ENCODE measurements around the gene SLC17A7.
A peak's percentile ranks its signal among the peaks of the same experiment; 100 is the strongest.

SLC17A7 gene

GRCh38 chr19:49475995-49476880, 34.9 kb upstream of the SLC17A7 start:
- H3K4me2 ChIP-seq (ENCODE audit: low read length), result no peak overlapping the region
- no peaks in the 10 kb centered on the region for H3K79me2 ChIP-seq (ENCODE audit: low read length)
- H2AFZ ChIP-seq (ENCODE audit: low read depth, low read length), result no peak overlapping the region
- no peak overlapping the region for H3K4me3 ChIP-seq (ENCODE audit: low read length)
- no peaks in the 10 kb centered on the region for H3K9me3 ChIP-seq (ENCODE audit: insufficient read depth, low read length)
- TF ChIP-seq CTCF (IDR thresholded peaks at IDR 0.05; ENCODE audit: low read depth, low read length), result peak; percentile 13
- no peak for TF ChIP-seq EZH2phosphoT487 (IDR thresholded peaks at IDR 0.05; ENCODE audit: low read depth)
- H3K27me3 ChIP-seq (ENCODE audit: low read depth, low read length), result no peaks in the 10 kb centered on the region
- H3K9ac ChIP-seq (ENCODE audit: low read length), result no peak overlapping the region
- no peak overlapping the region for H3K27ac ChIP-seq (ENCODE audit: low read length)
- H3K4me1 ChIP-seq (ENCODE audit: low read length), result peaks cover 12% of the 10 kb centered on the region
- H4K20me1 ChIP-seq (ENCODE audit: insufficient read depth, low read length), result no peaks in the 10 kb centered on the region
- H3K36me3 ChIP-seq (replicated peaks; ENCODE audit: low read depth, low read length), result no peaks in the 10 kb centered on the region

GRCh38 chr19:49475191-49475917, 34.0 kb upstream of the SLC17A7 start:
- Histone ChIP-seq H3K36me3 (replicated peaks; ENCODE audit: low read depth, low read length) (peaks cover 2% of the 10 kb centered on the region), H3K79me2 (ENCODE audit: low read length) (no peaks in the 10 kb centered on the region), H3K27ac (ENCODE audit: low read length) (no peak overlapping the region), H3K9me3 (ENCODE audit: insufficient read depth, low read length) (no peaks in the 10 kb centered on the region), H2AFZ (ENCODE audit: low read depth, low read length) (no peak overlapping the region), H3K4me1 (ENCODE audit: low read length) (peaks cover 13% of the 10 kb centered on the region; the same call in 1 of the 2 replicates), H3K27me3 (ENCODE audit: low read depth, low read length) (no peaks in the 10 kb centered on the region), H3K4me3 (ENCODE audit: low read length) (peak overlapping the region; percentile 86; the same call in 1 of the 2 replicates), H3K9ac (ENCODE audit: low read length) (no peak overlapping the region), H3K4me2 (ENCODE audit: low read length) (peak overlapping the region; percentile 85; the same call in 1 of the 2 replicates), H4K20me1 (ENCODE audit: insufficient read depth, low read length) (no peaks in the 10 kb centered on the region)
- TF ChIP-seq EZH2phosphoT487 (IDR thresholded peaks at IDR 0.05; ENCODE audit: low read depth) (no peak), CTCF (IDR thresholded peaks at IDR 0.05; ENCODE audit: low read depth, low read length) (no peak)

- Histone ChIP-seq H3K36me3 (replicated peaks; ENCODE audit: low read depth, low read length) (peaks cover 2% of the 10 kb centered on the region), H3K9ac (ENCODE audit: low read length) (peak overlapping the region; percentile 88), H2AFZ (ENCODE audit: low read depth, low read length) (0 out of 2 replicates have a peak overlapping the region, but pooled peaks have one; percentile 23), H3K4me2 (ENCODE audit: low read length) (peak overlapping the region; percentile 85), H3K27me3 (ENCODE audit: low read depth, low read length) (no peaks in the 10 kb centered on the region), H3K27ac (ENCODE audit: low read length) (no peak overlapping the region), H4K20me1 (ENCODE audit: insufficient read depth, low read length) (no peaks in the 10 kb centered on the region), H3K4me3 (ENCODE audit: low read length) (peak overlapping the region; percentile 86), H3K9me3 (ENCODE audit: insufficient read depth, low read length) (no peaks in the 10 kb centered on the region), H3K79me2 (ENCODE audit: low read length) (no peaks in the 10 kb centered on the region), H3K4me1 (ENCODE audit: low read length) (peaks cover 18% of the 10 kb centered on the region)
- no peak for TF ChIP-seq EZH2phosphoT487 (IDR thresholded peaks at IDR 0.05; ENCODE audit: low read depth)
- TF ChIP-seq CTCF (IDR thresholded peaks at IDR 0.05; ENCODE audit: low read depth, low read length), result no peak
These were observed 33.2 kb upstream of the SLC17A7 start for GRCh38 chr19:49474542-49474924.
